ENCODE data around the gene RNPC3.

DNA sequence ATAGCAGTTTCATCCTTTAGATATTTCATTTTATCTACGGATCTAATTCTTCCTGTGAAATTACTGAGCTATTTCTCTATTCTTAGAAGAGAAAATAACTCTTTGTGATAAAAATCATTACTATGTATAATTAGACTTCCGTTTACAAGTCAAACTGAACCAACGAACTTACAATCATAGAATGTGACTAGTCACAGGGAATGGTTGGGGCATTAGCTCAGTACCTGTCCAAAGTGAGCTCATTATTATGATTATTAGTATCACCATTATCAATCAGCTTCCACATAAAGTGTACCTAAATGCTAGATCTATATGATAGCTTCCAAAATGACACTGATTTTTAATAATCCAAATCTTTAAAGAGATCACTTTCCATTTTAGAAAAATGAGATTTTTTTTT, 58.4 kb downstream of the RNPC3 start:
- TF ChIP-seq, protein P1, sequence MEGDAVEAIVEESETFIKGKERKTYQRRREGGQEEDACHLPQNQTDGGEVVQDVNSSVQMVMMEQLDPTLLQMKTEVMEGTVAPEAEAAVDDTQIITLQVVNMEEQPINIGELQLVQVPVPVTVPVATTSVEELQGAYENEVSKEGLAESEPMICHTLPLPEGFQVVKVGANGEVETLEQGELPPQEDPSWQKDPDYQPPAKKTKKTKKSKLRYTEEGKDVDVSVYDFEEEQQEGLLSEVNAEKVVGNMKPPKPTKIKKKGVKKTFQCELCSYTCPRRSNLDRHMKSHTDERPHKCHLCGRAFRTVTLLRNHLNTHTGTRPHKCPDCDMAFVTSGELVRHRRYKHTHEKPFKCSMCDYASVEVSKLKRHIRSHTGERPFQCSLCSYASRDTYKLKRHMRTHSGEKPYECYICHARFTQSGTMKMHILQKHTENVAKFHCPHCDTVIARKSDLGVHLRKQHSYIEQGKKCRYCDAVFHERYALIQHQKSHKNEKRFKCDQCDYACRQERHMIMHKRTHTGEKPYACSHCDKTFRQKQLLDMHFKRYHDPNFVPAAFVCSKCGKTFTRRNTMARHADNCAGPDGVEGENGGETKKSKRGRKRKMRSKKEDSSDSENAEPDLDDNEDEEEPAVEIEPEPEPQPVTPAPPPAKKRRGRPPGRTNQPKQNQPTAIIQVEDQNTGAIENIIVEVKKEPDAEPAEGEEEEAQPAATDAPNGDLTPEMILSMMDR (IDR thresholded peaks at IDR 0.05; ENCODE audit: low read depth, low read length, poor library complexity, severe bottlenecking) = no peak
- TF ChIP-seq EZH2phosphoT487 (IDR thresholded peaks at IDR 0.05; ENCODE audit: borderline replicate concordance, low read length) = no peak

All from DOHH2 (cell line).